HG03039 (cell line): ENCODE results near the gene PPP1R14D.

Source experiments
- ATAC-seq: cut with Tn5 transposase; IDR thresholded peaks from one replicate; pipeline ENCODE4 v1.9.1; 2021; ENCODE audit warnings: mild to moderate bottlenecking, moderate library complexity; ENCODE audit not compliant: unreplicated experiment

The PPP1R14D gene

DNA sequence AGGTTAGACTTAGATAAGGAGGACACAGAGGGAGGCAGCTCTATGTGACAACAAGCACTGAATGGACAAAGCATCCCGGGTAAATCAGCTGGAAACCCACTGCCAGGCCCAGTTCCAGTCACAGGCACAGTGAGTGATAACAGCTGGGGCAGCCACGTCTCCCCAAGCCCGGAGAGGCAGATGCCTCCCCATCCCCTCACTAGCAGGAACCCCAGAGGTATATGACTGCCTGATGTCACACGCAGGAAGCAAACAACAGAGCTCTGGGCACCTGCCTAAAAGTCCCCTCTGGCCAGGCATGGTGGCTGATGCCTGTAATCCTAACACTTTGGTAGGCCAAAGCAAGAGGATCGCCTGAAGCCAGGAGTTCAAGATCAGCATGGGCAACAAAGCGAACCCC is 40.5 kb downstream of the PPP1R14D start:
- ATAC-seq = no peak

DNA sequence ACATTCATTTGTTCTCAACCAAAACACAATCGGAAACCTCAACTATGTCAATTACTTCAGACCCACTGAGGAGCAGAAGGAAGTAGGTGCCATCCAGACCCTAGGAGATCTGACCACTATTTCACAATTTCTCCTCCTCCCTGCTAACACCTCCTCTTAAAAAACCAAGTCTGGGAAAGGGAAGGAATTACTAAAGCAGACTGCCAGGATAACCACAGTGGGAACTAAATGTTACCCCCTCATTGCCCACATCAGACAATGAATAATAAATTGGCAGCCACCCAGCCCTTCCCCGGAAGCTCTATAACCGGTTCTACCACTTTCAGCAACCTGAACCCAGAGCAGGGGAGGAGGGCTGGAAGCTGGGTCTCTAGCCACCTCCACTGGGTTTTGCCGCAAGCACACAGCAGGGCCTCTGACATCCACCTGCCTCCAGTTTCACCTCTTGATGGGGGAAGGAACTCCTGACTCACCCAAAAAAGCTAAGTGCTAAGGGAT is 41.1 kb downstream of the PPP1R14D start:
- ATAC-seq = no peak

DNA sequence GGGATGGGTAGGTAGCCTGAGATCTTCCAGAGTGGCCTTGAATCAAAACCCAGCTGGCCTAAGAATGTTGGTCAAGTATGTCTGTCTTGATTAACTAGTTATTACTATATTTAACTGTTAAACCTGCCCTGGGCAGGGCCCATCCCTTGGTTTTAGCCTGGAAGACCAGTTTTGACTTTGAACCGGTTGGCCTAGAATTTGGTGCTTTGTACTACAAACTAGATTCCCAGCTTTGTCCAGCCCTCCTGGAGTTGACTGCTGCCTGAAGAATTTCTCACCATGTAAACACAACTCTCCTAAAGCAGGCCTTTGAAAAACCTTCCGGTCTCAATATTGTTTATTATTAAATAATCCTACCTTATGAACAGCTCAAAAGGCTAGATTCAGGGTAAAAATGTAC is 42.7 kb downstream of the PPP1R14D start:
- ATAC-seq = no peak

DNA sequence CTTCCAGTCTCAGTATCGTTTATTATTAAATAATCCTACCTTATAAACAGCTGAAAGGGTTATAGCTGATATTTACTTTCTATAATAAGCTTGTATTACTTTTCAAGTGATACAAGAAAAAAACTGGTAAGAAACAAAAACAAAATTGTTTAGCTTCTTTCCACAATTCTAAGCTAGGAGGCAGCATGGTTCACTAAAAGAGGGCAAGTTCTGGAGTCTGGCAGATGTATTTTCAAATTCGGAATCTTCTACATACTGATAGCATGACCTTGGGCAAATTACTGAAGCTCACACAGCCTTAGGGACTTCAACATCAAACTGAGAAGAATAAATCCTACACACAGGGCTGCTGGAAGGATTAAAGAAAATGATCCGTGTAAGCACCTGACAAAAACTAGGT is 43.3 kb downstream of the PPP1R14D start:
- ATAC-seq = no peak

DNA sequence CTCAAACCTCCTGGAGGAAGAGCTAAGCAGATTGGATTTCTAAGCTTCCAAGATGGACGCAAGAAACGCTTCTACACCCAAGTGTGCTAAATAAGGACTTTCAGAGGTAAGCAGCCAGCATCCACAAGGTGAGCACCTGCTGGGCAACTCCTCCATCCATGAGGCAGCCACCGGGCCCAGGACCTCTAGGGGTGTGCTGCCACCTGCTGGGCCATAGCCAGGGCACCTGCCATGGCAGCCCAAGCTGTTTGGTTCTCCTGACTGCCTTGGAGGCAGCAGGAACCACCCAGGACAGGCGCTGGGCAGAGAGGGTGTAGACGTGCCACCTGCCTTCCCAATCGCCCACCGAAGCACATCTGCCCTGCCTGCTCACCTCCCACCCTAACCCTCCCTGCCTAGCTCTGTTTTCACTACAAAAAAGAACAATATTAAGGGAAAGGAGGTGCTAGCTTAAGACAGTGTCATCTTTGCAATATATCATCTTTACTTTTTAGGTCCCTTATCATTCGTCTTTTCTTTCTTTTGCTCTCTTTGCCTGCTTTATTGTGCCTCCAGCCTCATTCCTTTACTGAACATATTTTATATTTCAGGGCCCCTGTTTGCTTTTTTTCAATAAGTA is 45.8 kb downstream of the PPP1R14D start:
- ATAC-seq = peak; percentile 48

DNA sequence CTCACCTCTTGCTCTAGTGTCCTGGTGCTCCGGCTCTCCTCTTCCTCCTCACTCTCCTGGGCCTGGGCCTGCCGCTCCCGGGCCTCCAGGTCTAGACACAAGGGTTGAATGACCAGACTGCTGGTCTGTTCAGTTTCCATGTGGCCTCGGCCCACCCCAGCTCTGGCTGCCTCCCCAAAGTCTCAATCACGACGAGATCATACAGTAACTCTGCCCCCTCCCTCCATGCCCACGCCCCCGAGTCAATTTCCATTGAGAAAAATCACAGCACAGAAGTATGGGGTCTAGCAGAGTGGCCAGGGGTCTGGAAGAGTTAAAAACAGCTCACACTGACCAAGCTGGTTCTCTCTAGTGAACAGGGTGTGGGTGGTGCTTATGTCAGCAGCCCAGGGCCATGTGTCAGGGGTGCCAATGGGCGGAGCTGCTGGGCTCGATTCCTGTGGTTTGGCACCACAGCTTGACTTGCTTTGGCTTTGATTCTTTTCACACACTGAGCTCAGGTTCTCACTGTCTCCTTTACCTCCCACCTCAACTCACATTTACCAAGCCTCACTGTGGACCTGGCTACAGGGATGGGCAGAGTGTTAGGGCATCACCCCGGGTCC is 51.9 kb downstream of the PPP1R14D start:
- ATAC-seq = no peak

DNA sequence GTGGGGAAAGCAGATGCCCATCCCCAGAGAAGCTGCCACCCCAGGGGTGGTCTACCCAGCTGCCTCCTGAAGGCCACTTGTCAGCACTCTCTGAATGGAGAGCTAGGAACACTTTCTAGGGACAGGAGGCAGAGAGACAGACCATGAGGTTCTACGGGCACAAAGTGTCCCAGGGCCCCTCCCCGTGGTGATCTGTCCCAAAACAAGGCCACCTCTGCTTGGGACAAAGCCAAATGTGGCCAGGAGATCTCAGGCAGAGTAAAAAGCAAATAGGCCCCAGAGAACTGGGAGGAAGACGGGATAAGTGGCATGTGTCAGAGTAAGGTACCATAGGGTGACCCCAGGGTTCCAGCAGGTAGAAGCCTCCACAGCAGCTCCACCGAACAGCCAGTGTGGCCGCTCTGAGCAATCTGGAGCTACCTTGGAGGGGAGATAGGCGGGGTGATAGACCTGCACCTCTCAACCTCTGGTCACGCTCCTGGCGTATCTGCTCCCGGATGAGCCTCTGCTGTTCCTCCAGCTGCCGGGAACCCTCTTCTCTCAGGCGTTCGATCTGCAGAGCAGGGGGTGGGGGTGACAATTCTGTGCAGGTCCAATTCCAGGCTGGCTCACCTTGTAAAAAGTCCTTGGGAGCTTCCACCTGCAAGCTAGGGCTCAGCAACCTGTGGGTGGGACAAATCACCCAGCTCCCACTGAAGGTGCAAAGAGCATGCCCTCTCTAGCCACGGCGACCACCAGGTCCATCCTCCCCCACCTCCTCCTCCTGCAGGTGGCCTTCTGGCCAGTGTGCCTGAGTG is 52.6 kb downstream of the PPP1R14D start:
- no peak for ATAC-seq

DNA sequence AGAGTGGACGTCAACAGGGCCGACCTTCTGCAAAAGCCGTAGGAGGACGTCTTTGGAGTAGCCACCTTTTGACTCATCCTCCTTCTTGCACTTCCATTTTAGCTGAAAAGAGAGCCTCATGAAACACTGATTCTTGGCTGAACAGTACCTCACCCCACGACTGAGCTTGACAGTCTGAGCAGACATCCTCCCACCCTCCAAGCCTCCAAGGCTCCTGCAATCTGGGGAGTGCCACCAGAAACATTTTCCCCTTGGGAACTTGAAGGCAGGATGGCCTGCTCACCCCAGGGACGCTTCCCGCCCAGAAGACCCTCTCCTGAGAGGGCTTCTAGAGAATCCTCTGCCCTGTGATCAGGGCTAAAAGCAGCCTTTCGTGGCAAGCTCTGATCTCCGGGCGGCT is 53.5 kb downstream of the PPP1R14D start:
- ATAC-seq = no peak

DNA sequence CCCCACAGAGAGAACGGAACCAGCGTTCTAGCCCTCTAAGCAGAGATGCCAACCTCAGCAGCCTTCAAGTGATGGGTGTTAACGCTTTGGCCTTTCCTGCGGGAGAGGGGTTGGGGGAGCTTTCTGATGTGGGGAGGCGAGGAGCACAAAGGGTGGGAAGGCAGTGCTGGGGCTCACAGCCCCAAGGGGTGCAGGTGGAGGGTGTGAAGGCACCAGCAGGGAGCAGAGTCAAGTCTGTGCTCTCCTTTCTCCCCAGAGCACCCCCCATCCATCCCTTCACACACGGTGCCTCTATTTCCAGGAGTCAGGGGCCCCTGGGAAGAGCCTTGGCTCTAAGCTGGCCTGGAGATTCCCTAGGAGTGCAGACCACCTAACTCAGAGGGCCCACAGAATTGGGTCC is 54.6 kb downstream of the PPP1R14D start:
- ATAC-seq = no peak

DNA sequence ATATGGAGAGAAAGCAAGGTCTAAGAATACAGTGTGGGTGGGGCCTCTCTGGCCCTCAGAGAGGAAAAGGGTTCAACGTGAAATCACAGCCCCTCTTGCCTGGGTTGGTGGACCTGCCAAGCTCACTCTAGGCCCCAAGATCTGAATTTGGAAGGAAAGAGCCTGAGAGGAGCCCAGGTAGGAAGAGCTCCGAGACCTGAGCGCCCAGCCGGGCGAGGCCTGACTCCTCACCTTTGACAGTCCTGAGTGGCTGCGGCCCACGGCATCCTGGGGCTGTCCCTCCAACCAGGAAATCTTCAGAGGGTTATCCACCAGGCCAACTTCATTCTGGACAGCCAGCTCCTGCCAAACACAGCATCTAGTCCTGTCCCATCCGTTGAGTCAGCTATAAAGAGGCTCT is 55.0 kb downstream of the PPP1R14D start:
- ATAC-seq = no peak

DNA sequence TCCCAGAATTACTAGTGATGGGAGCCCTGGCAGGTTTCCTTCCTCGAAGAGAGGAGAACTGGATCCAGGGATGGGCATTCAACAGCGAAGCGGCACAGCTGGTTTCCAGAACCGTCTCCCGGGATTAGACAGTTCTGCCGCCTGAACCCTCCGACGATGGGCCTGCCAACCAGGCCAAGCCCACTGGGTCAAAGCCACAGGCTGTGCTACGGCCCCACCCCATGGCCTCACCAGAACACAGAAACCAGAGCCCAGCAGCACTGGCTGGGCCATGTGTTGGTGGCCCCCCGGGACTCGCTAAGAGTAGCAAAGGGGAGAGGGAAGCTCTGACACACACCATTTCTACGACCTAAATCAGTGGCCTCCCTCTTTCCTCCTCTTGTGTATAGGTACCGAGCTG is 56.5 kb downstream of the PPP1R14D start:
- ATAC-seq = no peak

DNA sequence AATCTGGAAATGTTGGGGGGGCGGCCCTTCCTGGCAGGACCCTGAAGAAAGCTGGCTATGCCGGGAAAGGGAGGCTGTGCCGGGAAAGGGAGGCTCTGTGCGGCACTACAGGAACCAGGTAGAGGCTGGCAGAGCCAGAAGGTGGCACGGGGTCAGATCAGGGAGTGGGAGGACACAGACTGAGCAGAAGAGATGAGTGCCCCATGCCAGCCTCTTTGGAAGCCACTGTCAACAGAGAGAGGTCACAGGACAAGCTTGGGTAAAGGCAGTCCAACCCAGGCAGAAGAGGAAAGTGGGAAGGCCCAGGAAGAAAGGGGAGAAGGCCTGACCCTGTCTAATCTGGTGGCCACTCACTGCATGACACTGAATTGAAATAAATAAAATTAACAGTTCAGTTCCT is 57.3 kb downstream of the PPP1R14D start:
- no peak for ATAC-seq

DNA sequence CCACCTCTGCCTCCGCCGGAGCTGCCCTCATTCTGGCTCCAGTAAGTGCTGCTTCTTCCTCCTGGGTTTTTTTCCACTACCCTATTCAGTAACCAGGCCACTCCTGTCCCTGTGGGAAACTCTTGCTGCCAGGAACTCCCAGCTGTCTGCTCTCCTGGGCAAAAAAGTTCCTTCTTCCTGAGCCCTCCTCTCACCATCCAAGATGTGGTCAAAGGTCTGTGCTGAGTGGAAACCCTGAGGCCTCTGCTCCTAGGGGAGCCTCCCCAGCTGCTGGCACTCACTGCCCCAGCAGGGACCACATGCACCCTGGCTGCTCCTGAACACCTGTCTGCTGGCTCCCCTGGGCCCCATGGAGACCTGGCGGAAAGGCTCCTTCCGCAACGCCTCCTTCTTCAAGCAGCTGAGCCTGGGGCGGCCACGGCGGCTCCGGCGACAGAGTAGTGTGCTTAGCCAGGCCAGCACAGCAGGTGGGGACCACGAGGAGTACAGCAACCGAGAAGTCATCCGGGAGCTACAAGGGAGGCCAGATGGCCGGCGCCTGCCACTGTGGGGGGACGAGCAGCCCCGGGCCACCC is 58.3 kb downstream of the PPP1R14D start:
- no peak for ATAC-seq

DNA sequence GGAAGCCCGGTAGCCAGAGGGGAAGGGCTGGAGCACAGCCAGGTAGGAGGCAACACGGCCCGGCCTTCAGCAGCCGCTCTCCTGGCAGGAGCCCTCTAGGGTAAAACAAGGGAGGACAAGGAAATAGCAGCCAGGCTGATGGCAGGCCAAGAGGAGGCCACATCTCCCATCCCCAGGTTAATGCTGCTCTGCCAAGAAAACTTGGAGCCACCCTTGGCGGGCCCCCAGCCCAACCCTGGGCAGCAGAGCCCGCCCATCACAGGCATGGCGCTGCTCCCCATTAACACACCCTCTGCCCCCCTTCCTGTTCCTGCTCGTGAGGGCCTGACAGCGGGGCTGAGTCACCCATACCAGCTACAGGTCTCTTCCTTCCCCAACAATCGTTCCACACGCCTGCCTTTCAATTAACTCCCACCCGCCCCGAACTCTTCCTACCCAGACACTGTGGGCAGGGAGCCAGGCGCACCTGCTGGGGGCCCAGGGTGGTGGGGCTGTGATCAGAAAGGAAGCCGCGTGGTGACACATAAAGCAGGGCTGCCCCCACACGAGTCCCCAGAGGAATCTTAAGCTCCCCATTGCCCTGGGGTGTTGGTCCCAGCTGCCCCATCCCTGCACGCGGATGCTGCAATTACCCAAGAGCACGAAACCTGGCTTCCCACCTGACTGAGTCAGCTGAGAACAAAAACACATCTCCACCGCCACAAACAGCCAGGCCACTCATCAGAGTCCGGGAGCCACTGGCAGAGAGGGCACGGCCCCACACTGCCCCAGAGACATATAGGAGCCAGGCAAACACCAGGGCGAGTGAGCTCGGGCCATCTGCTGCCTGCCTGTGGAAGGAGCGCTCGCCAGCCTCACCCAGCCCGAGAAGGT is 59.0 kb downstream of the PPP1R14D start, which contains the start of gene C15orf62:
C15orf62 (plus strand) TSS at position 707 of the 873 bp plus-strand sequence. CDS start 516 bp downstream, outside the sequence.
- no peak for ATAC-seq

DNA sequence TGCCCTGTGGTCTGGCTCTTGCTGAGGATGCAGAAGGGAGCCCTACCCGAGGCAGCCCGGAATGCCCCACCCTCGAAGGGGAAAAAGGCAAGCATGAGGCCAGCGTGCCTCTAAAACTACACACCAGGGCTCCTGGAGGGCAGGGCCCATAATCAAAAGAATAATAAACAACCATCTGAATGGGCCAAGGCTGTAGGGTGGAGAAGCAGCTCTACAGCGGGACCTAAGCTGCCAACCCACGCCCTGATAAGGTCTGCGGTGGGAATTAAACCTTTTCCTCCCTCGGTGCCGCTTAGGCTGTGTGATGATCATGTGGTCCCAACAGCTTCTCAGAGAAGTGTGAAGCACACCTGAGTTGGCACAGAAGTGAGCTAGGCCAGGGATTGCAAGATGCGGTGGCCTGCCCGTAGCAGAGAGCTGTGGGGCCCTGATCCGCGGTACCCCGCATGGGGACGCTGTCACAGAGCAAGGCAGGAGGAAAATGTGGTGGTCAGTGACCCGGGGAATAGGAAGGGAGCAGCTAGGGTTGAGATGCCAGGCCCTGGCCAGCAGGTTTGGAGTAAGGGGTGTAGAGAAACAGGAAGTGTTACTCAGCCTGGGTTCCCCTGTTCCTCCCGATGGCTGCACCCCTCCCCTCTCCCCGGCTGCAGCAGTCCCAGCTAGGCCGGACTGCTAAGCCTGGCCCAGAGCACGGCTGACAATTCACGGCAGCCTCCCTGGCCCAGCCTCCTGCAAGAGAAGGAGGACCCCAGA is 59.8 kb downstream of the PPP1R14D start:
- no peak for ATAC-seq

DNA sequence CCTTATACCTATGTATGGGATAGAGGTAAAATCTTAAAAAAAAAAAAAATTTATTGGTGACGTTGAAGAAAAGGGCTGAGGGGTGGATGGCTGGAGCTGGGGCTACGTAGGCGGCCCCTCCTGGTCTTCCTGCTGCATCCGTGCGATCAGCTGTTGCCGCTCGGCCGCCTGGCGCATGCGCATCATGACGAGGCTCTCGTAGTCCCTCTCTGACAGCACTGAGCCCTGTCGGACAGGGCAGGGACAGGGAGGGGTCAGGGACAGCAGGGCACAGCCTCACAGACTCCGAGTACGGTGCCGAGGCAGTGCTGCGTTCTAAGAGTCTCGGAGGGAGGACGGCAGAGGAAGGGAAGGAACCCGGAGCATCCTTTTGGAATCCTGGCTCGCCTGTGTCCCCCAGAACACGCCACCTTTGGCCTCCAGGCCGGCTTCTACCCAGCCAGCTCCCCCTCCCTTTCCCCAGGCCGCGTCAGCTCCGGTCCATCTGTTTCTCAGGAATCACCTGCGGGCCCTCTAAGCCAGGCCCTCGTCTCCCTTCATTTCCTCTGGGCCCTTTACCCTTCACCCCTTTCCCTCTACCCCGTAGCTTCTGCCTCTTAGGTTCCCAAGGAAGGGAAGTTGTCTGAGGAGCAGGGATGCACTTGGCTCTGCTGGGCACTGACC is 60.5 kb downstream of the PPP1R14D start:
- ATAC-seq = no peak

DNA sequence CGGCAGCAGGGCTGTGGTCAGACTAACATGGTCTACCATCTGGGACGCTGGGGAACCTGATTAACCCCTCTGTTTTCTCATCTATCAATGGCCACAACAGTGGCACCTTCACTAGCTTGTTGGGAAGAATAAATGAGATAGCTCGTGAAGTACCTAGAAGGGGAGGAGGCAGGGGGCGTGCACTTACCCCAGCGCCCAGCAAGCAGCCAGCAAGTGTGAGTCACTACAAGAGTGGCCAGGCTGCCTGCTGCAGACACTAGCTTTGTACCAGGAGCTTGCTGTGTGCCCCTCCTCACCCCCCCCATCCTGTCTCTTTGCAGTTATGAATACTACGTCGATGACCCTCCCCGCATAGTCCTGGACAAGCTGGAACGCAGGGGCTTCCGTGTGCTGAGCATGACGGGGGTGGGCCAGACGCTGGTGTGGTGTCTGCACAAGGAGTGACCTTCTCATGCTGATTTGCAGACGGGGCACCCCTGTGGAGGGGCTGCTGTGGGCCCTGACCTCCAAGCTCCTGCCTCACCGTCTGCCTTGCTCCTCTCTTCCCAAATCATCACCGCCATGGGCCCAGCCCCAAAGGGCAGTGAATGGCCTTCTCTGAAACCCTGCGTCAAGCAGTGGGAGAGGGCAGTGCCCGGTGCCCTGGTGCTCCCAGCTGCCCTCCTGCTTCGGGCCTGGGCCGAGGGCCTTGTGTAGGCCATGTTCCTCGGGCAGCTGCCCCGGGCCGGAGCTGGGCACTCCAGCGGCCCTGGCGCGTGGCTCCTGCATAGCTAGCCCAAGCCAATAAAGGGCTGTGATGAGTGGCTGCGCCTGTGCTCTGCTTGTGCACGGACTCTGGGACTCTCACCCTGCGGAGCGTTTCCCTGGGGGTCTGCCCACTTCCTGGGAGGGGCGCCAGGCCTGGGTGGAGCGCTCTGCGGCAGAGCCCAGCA is 61.3 kb downstream of the PPP1R14D start:
- no peak for ATAC-seq

DNA sequence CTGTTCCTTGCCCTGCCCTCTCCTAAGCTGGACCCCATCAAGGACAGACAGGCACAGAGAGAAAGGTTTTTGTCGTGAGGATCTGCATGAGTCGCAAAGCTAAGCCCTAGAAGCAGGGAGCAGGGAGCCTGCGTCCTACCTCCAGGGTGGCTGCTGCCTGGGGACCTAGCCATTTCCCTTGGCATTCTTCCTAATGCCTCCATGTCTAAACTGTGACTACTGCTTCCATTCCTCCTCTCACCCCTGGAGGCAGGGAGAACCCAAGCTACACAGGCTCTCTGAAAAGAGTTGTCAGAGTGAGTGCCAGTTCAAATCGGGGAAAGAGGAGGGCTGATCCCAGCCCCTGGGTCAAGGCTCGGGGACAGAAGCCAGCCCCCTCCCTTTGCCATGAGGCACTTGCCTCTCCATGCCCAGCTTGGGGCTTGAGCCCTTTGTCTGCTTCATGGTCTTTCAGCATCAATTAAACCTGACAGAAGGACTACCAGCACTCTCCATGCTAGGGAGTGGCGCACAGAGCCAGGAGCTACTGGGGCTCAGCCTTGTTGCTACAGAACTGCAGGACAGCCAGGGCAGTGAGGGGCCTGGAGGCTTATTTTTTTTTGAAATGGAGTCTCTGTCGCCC is 62.2 kb downstream of the PPP1R14D start:
- ATAC-seq = no peak
